ENCODE measurements around the gene TBC1D2. TPM values are rescaled to one million over a fixed set of nuclear protein-coding genes. Genes with fewer than 3 reads are reported as not detected.

TBC1D2 gene
- total RNA-seq, 1 experiment from 2014 or later = 58.4 TPM

GRCh38 chr9:98218562-98219363, 36.7 kb downstream of the TBC1D2 start:
- CTCF ChIA-PET = interaction anchor here (0.6 to 0.9 kb wide), 2 partner anchors 25 to 56 kb away, joined by 3 read pairs; no protein-coding TSS in a partner anchor
- DNase-seq (ENCODE audit: unreplicated experiment) = no peak
- no peak for TF ChIP-seq CTCF (IDR thresholded peaks at IDR 0.05; ENCODE audit: unreplicated experiment)
- no peaks in the 10 kb centered on the region for H3K9me3 Mint-ChIP-seq (ENCODE audit: unreplicated experiment)
- BruUV-seq (replicated peaks) = no TSS peak
- no peak overlapping the region for H3K27ac Mint-ChIP-seq (ENCODE audit: low read depth, unreplicated experiment)
- no peak overlapping the region for H3K4me3 Mint-ChIP-seq (ENCODE audit: unreplicated experiment)
- H3K36me3 Mint-ChIP-seq (ENCODE audit: insufficient read depth, unreplicated experiment) = peaks cover 80% of the 10 kb centered on the region
- H3K27me3 Mint-ChIP-seq (ENCODE audit: insufficient read depth, unreplicated experiment) = no peaks in the 10 kb centered on the region
- intact Hi-C loops (cut with micrococcal nuclease) = no loop called here
- peaks cover 13% of the 10 kb centered on the region for H3K4me1 Mint-ChIP-seq (ENCODE audit: insufficient read depth, unreplicated experiment)
- POLR2A ChIA-PET = interaction anchor here (0.7 to 2.5 kb wide), 3 partner anchors 11 to 74 kb away, joined by 3 to 11 read pairs (median 5); partner anchors contain the start of gene TBC1D2

- BruUV-seq (replicated peaks) = no TSS peak
- Mint-ChIP-seq H3K36me3 (ENCODE audit: insufficient read depth, unreplicated experiment) (peaks cover 88% of the 10 kb centered on the region), H3K27ac (ENCODE audit: low read depth, unreplicated experiment) (peak overlapping the region; percentile 57), H3K27me3 (ENCODE audit: insufficient read depth, unreplicated experiment) (no peaks in the 10 kb centered on the region), H3K4me1 (ENCODE audit: insufficient read depth, unreplicated experiment) (peaks cover 4% of the 10 kb centered on the region), H3K9me3 (ENCODE audit: unreplicated experiment) (no peaks in the 10 kb centered on the region), H3K4me3 (ENCODE audit: unreplicated experiment) (no peak overlapping the region)
- ChIA-PET CTCF (interaction anchor here (0.6 to 1.3 kb wide), 2 partner anchors 39 to 47 kb away, joined by 4 read pairs; partner anchors contain the start of gene TBC1D2), POLR2A (interaction anchor here (2.5 kb wide), 1 partner anchor 39 kb away, joined by 11 read pairs; the partner anchor contains the start of gene TBC1D2)
- DNase-seq (ENCODE audit: unreplicated experiment) = no peak
- intact Hi-C loops (cut with micrococcal nuclease) = no loop called here
- no peak for TF ChIP-seq CTCF (IDR thresholded peaks at IDR 0.05; ENCODE audit: unreplicated experiment)
Observed at GRCh38 chr9:98217255-98217654, 38.2 kb downstream of the TBC1D2 start.

DNA sequence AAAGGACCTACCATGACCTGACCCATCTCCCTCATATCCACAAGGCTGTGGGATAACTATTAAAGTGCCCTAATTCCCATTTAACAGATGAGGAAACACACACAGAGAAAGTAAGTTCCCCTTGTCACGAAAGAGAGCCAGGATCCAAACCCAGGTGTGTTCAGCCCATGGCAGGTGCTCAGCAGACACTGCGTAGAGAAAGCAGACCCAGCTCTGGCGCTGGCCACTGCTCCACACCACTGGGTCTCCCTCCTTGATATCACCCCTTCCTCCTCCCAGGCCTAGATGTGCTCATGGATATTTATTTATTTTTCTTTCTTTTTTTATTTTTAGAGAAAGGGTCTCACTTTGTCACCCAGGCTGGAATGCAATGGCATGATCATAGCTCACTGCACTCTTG, 39.1 kb downstream of the TBC1D2 start:
- POLR2A ChIA-PET = no interaction called here

More for the DNA sequence above, 39.1 kb downstream of the TBC1D2 start:
- no peak for TF ChIP-seq CTCF (IDR thresholded peaks at IDR 0.05; ENCODE audit: unreplicated experiment)
- DNase-seq (ENCODE audit: unreplicated experiment) = no peak
- CTCF ChIA-PET = interaction anchor here (0.6 to 1.5 kb wide), 4 partner anchors 23 to 143 kb away, joined by 3 to 4 read pairs (median 4); partner anchors contain the start of gene TBC1D2
- no peaks in the 10 kb centered on the region for H3K4me1 Mint-ChIP-seq (ENCODE audit: insufficient read depth, unreplicated experiment)
- no peaks in the 10 kb centered on the region for H3K9me3 Mint-ChIP-seq (ENCODE audit: unreplicated experiment)
- no peaks in the 10 kb centered on the region for H3K27me3 Mint-ChIP-seq (ENCODE audit: insufficient read depth, unreplicated experiment)
- BruUV-seq (replicated peaks) = no TSS peak
- no peak overlapping the region for H3K27ac Mint-ChIP-seq (ENCODE audit: low read depth, unreplicated experiment)
- H3K36me3 Mint-ChIP-seq (ENCODE audit: insufficient read depth, unreplicated experiment) = peaks cover 88% of the 10 kb centered on the region
- H3K4me3 Mint-ChIP-seq (ENCODE audit: unreplicated experiment) = no peak overlapping the region
- intact Hi-C loops (cut with micrococcal nuclease) = no loop called here
